ENCODE data around the gene IDH3G.

Gene IDH3G

DNA sequence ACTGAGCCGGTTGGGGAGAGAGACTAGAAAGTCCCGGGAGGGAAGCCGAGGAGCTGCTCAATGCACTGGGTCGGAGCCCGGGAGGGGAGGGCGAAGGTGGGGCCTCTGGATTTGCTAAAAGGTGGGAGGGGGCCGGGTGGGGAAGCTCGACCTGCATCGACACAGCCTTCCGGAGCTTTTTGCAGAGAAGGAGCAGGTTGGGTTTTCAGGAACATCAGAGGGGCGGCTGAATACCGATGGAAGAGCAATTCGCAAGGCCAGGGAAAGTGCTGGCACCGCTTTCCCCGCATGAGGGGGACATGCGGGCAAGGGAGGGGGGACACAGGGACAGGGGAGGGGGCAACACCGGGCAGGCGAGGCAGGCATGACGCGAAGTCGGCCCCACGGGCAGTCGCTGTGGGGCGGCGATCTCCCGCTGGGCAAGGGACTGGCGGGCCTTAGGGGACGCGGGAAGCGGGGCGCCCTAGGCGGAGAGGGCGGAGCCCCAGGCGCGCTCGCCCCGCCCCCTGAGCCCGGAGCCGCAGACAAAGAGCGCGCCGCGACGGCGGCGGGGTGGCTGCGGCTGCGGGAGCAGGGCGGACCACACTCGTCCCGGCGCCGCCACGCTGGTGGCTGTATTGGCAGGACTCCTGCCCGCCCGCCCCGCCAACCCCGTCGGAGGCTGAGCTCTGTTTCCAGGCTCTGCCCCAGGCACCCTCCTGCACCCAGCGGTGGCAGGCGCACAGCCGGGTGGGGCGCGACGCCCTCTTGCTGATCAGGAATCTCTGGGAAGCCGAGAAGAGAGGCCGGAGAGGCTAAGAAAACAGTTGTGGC lies 24.6 kb upstream of the IDH3G start:
- H3K9me3 ChIP-seq (ENCODE audit: control insufficient read depth, insufficient read depth, low read depth, low read length): no peaks in the 10 kb centered on the region
- H3K27ac ChIP-seq (ENCODE audit: extremely low read depth, low read depth, low read length): no peak overlapping the region
- peak overlapping the region; percentile 27 for H3K4me3 ChIP-seq (ENCODE audit: low read depth, low read length)
- POLR2A ChIA-PET: interaction anchor here (1.0 to 2.1 kb wide), 6 partner anchors 9 to 153 kb away, joined by 3 to 12 read pairs (median 3); partner anchors contain the start of genes HCFC1, IDH3G and SSR4
- no peaks in the 10 kb centered on the region for H3K4me1 ChIP-seq (ENCODE audit: control insufficient read depth, insufficient read depth, low read length)
- no peaks in the 10 kb centered on the region for H3K36me3 ChIP-seq (ENCODE audit: control insufficient read depth in 2 of 2, insufficient read depth in 1 of 2, low read length in 2 of 2)
- CTCF ChIA-PET: interaction anchor here (0.6 to 1.8 kb wide), 3 partner anchors 128 to 878 kb away, joined by 3 to 6 read pairs (median 4); no protein-coding TSS in a partner anchor
- peak; percentile 83 for TF ChIP-seq KLF17 (tag by site-specific recombination; IDR thresholded peaks at IDR 0.05)
- peak; percentile 91 for TF ChIP-seq ZNF335 (tag by site-specific recombination; conservative IDR thresholded peaks at IDR 0.05)
- TF ChIP-seq, protein P1, sequence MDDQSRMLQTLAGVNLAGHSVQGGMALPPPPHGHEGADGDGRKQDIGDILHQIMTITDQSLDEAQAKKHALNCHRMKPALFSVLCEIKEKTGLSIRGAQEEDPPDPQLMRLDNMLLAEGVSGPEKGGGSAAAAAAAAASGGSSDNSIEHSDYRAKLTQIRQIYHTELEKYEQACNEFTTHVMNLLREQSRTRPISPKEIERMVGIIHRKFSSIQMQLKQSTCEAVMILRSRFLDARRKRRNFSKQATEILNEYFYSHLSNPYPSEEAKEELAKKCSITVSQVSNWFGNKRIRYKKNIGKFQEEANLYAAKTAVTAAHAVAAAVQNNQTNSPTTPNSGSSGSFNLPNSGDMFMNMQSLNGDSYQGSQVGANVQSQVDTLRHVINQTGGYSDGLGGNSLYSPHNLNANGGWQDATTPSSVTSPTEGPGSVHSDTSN (CRISPR knock-in tag; IDR thresholded peaks at IDR 0.05): 0 out of 2 replicates have a peak, but pooled peaks have one; percentile 17
- TF ChIP-seq, protein P2, sequence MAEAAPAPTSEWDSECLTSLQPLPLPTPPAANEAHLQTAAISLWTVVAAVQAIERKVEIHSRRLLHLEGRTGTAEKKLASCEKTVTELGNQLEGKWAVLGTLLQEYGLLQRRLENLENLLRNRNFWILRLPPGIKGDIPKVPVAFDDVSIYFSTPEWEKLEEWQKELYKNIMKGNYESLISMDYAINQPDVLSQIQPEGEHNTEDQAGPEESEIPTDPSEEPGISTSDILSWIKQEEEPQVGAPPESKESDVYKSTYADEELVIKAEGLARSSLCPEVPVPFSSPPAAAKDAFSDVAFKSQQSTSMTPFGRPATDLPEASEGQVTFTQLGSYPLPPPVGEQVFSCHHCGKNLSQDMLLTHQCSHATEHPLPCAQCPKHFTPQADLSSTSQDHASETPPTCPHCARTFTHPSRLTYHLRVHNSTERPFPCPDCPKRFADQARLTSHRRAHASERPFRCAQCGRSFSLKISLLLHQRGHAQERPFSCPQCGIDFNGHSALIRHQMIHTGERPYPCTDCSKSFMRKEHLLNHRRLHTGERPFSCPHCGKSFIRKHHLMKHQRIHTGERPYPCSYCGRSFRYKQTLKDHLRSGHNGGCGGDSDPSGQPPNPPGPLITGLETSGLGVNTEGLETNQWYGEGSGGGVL (tag by site-specific recombination; IDR thresholded peaks at IDR 0.05): peak; percentile 87
- TF ChIP-seq PATZ1 (tag by site-specific recombination; IDR thresholded peaks at IDR 0.05): peak; percentile 90
- no peak for TF ChIP-seq REPIN1 (tag by site-specific recombination; IDR thresholded peaks at IDR 0.05; ENCODE audit: low read depth)
- no peak for TF ChIP-seq ZNF558 (tag by site-specific recombination; IDR thresholded peaks at IDR 0.05)
- peak; percentile 73 for TF ChIP-seq SP7 (tag by site-specific recombination; IDR thresholded peaks at IDR 0.05)
- no peak for TF ChIP-seq ZNF596 (tag by site-specific recombination; IDR thresholded peaks at IDR 0.05)
- TF ChIP-seq KLF7 (tag by site-specific recombination; IDR thresholded peaks at IDR 0.05; ENCODE audit: borderline replicate concordance): no peak
- peak; percentile 76 for TF ChIP-seq ZBTB17 (tag by site-specific recombination; IDR thresholded peaks at IDR 0.05)
- TF ChIP-seq, protein P3, sequence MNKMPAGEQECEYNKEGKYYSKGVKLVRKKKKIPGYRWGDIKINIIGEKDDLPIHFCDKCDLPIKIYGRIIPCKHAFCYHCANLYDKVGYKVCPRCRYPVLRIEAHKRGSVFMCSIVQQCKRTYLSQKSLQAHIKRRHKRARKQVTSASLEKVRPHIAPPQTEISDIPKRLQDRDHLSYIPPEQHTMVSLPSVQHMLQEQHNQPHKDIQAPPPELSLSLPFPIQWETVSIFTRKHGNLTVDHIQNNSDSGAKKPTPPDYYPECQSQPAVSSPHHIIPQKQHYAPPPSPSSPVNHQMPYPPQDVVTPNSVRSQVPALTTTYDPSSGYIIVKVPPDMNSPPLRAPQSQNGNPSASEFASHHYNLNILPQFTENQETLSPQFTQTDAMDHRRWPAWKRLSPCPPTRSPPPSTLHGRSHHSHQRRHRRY (tag by site-specific recombination; IDR thresholded peaks at IDR 0.05): no peak
- TF ChIP-seq PRDM1 (tag by site-specific recombination; IDR thresholded peaks at IDR 0.05): peak; percentile 86
- TF ChIP-seq ZNF280D (tag by site-specific recombination; IDR thresholded peaks at IDR 0.05): no peak
- TF ChIP-seq KLF9 (tag by site-specific recombination; IDR thresholded peaks at IDR 0.05; ENCODE audit: low read depth): peak; percentile 52; the same call in 1 of the 2 replicates
- TF ChIP-seq ZNF221 (tag by site-specific recombination; IDR thresholded peaks at IDR 0.05; ENCODE audit: borderline replicate concordance): no peak
- TF ChIP-seq ZNF302 (tag by site-specific recombination; IDR thresholded peaks at IDR 0.05; ENCODE audit: low read depth): no peak
- TF ChIP-seq ZNF184 (tag by site-specific recombination; IDR thresholded peaks at IDR 0.05): no peak
- no peak for TF ChIP-seq ZNF677 (tag by site-specific recombination; IDR thresholded peaks at IDR 0.05)
- TF ChIP-seq KLF1 (tag by site-specific recombination; IDR thresholded peaks at IDR 0.05): 0 out of 2 replicates have a peak, but pooled peaks have one; percentile 47
- TF ChIP-seq ZNF785 (tag by site-specific recombination; IDR thresholded peaks at IDR 0.05): no peak
- no peak for TF ChIP-seq ZNF223 (tag by site-specific recombination; IDR thresholded peaks at IDR 0.05)
- TF ChIP-seq, protein P4, sequence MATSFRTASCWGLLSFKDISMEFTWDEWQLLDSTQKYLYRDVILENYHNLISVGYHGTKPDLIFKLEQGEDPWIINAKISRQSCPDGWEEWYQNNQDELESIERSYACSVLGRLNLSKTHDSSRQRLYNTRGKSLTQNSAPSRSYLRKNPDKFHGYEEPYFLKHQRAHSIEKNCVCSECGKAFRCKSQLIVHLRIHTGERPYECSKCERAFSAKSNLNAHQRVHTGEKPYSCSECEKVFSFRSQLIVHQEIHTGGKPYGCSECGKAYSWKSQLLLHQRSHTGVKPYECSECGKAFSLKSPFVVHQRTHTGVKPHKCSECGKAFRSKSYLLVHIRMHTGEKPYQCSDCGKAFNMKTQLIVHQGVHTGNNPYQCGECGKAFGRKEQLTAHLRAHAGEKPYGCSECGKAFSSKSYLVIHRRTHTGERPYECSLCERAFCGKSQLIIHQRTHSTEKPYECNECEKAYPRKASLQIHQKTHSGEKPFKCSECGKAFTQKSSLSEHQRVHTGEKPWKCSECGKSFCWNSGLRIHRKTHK (tag by site-specific recombination; IDR thresholded peaks at IDR 0.05): no peak
- TF ChIP-seq ZBTB8A (tag by site-specific recombination; IDR thresholded peaks at IDR 0.05): peak; percentile 81
- TF ChIP-seq SP3 (tag by site-specific recombination; IDR thresholded peaks at IDR 0.05): peak; percentile 45; the same call in 1 of the 2 replicates

Data from HEK293 (cell line).